ENCODE measurements around the gene CCDC71L. TPM values are rescaled to one million over a fixed set of nuclear protein-coding genes. Genes with fewer than 3 reads are reported as not detected.

CCDC71L gene
- polyA plus RNA-seq, 1 donor = 7.5 TPM

- peak; percentile 65 for DNase-seq
Observed at GRCh38 chr7:106659963-106660861, 746 bp downstream of the CCDC71L start.

GRCh38 chr7:106659166-106659962 is 1.6 kb downstream of the CCDC71L start:
- peak; percentile 7 for DNase-seq

DNA sequence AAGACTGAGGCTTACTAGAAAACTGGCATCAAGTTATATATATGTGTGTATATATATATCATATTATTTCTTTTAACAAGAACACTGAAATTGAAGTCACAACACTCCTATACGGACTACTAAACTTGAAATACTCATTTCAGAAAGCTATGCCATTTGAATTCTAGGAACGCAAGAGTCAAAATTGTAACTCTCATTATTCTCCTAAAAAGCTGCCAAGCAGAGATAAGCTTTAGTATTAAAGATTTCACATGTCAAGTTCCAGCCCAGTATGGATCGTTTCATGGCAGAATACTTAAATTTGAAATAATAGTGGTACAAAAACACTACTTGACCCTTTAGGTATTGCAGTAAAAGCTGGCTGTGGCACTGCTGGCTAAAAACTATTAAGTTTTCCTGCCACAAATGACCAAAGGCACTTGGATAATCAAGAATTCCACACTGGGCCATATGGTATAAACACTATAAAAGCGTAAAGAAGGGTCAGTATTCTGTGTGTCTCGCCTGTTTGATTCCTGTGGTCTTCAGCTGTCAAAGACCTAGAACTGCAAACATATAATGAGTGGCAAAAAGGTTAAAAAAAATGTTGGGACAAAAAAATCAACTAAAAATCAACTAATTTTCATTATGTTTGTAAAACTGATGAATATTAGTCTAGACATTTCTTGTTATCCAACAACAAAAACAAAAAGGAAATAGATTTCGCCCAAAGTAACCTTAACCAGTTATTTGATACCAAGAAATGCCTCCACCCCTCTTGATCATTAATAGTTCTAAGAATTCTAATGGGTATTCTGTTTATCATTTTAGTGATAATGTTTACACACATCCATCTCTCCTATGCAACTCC is 2.4 kb downstream of the CCDC71L start:
- no peak for DNase-seq

DNA sequence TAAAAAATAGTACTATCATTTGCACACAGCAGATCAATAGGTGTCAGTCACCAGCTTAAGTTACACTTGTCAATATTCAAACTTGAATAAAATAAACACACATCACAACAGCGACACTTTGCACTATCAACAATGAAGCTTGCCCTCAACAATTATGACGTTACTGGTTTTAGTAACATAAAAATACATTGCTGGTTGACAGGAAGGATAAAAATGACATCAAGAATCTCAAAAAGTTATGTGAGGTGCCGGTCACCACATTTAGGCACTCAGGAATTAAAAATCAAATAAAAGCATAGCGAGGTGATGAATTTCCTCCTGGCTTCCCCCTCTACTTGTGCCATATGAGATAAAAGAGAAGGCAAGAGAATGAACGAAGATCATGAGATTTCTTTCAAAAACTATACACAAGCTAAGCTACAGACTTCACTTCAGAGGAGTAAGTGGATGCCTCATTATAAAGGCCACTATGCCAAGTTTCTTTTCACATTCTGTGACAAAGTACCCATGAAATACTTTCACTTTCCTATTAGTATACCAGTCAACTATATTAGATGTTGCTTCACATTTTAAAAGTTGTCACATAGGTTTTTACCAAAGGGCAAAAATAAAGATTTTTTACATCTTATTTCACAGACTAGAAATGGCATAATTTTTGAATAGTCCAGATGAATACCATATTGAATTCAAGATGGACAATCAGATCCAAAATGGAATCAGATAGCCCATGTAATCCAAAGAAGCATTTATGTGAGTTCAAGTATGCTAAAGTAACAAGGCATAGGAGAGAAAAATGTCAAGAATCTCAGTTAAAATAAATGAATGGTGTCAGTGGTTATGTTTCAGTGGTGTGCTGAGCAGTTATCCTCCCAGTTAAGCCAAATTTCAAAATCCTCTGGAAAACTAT is 3.6 kb downstream of the CCDC71L start:
- no peak for DNase-seq

GRCh38 chr7:106655703-106656498 is 5.1 kb downstream of the CCDC71L start:
- no peak for DNase-seq

DNA sequence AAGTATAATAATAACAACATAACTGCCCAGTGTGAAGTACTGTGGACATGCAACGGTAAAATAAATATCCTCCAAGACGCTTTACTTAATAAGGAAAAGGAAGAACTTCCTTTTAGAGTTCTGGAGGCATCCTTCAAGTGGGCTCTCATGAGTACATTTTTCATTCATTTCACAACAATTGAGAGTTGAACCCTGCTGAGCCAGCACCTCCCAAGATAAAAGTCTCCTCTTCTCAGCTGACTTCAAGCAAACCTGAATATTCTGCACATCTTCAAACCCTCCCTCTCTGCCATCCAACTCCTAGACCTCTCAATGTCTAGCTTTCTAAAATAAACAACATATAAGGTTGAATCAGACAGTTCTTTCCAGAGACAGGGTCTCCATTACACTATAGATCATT is 7.5 kb downstream of the CCDC71L start:
- no peak for DNase-seq

GRCh38 chr7:106652909-106653308 is 8.0 kb downstream of the CCDC71L start:
- DNase-seq = no peak

DNA sequence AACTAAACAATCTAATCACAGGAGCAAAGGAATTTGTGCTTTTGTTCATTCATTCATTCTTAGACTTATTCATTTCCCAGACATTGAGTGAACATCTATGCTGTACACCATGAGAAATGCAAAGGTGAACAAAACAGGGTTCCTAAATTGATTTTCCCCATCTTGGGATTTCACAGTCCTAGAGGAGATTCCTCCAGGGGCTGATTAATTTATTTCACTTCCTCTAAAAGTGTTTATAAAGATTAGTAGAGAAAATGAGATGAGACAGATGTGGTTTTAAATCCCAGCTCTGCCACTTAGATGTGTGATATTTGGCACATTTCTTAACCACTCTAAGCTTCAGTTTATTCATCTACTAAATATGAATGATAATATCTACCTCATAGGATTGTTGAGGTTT is 8.9 kb downstream of the CCDC71L start:
- no peak for DNase-seq

GRCh38 chr7:106646256-106646655 is 14.7 kb downstream of the CCDC71L start:
- no peak for DNase-seq

- DNase-seq = no peak
Observed at GRCh38 chr7:106644999-106645398, 16.0 kb downstream of the CCDC71L start.

GRCh38 chr7:106643216-106644000 is 17.6 kb downstream of the CCDC71L start:
- no peak for DNase-seq

GRCh38 chr7:106641416-106641815 is 19.5 kb downstream of the CCDC71L start:
- DNase-seq = no peak

GRCh38 chr7:106640368-106641141 is 20.4 kb downstream of the CCDC71L start:
- no peak for DNase-seq

DNA sequence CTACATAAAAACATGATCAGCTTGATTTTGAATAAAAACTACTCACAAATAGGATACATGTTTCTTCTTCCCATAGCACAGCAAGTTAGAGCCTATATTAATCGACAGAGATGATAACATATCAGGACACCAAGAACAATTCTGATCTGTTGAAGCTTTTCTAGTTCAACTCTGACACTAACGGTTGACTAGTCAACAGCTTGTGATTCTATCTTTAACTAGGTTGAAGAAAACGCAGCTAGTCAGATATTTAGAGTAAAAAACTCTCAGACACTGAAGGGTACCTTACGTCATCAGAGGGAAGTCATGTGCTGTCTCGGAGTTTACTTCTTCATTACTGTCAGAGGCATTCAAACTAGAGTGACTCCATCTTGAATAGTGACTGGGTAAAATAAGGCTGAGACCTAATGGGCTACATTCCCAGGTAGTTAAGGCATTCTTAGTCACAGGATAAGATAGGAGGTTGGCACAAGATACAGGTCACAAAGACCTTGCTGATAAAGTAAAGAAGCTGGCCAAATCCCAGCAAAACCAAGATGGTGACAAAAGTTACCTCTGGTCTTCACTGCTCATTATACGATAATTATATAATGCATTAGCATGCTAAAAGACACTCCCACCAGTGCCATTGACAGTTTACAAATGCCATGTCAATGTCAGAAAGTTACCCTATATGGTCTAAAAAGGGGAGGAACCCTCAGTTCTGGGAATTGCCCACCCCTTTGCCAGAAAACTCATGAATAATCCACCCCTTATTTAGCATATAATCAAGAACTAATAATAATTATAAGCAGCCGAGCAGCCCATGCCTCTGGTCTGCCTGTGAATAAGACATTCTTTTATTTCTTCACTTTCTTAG is 21.3 kb downstream of the CCDC71L start:
- DNase-seq = no peak

- no peak for DNase-seq
Observed at GRCh38 chr7:106635411-106635810, 25.5 kb downstream of the CCDC71L start.

- no peak for DNase-seq
Observed at GRCh38 chr7:106634958-106635357, 26.0 kb downstream of the CCDC71L start.

- no peak for DNase-seq
Observed at GRCh38 chr7:106630648-106631047, 30.3 kb downstream of the CCDC71L start.

GRCh38 chr7:106629516-106629915 is 31.4 kb downstream of the CCDC71L start:
- DNase-seq = no peak
